ENCODE results near the gene ZFYVE1. TPM values are rescaled to one million over a fixed set of nuclear protein-coding genes. Genes with fewer than 3 reads are reported as not detected.
"Not testable (repeated sequence)": the region's sequence is repeated elsewhere in the genome, so short reads cannot be mapped to it uniquely, and the experiment has no call there.

The ZFYVE1 gene
- total RNA-seq: 12.2 TPM

GRCh38 chr14:73026845-73027542 lies at the start of gene ZFYVE1:
Gene ZFYVE1, minus strand, starts transcription at chr14:73027106. Its CDS starts 2,598 bp downstream, at chr14:73024508.
- peak; percentile 98 for DNase-seq

GRCh38 chr14:73069585-73069984 lies 42.7 kb upstream of the ZFYVE1 start:
- no peak for DNase-seq

- peak; percentile 38 for DNase-seq
Measured at GRCh38 chr14:73058922-73059673, 32.2 kb upstream of the ZFYVE1 start.

GRCh38 chr14:73058224-73058921 lies 31.5 kb upstream of the ZFYVE1 start, which contains the start of gene RBM25:
Gene RBM25, plus strand, starts transcription at chr14:73058534. Its CDS starts 13,108 bp downstream, at chr14:73071642.
- peak; percentile 93 for DNase-seq

- no peak for DNase-seq
Measured at GRCh38 chr14:73057944-73058223, 31.0 kb upstream of the ZFYVE1 start.

GRCh38 chr14:73055251-73055650 lies 28.3 kb upstream of the ZFYVE1 start:
- no peak for DNase-seq

- no peak for DNase-seq
Measured at GRCh38 chr14:73049428-73049827, 22.5 kb upstream of the ZFYVE1 start.

GRCh38 chr14:73047808-73048207 lies 20.9 kb upstream of the ZFYVE1 start:
- no peak for DNase-seq

- not testable (repeated sequence) for DNase-seq
Measured at GRCh38 chr14:73036706-73037450, 10.0 kb upstream of the ZFYVE1 start.

GRCh38 chr14:73027984-73028383 lies 1.1 kb upstream of the ZFYVE1 start:
- DNase-seq: no peak

- no peak for DNase-seq
Measured at GRCh38 chr14:73027546-73027945, 640 bp upstream of the ZFYVE1 start.

GRCh38 chr14:73026243-73026844 lies 562 bp downstream of the ZFYVE1 start:
- no peak for DNase-seq

GRCh38 chr14:73025544-73025943 lies 1.4 kb downstream of the ZFYVE1 start:
- no peak for DNase-seq

- DNase-seq: no peak
Measured at GRCh38 chr14:73022051-73022450, 4.9 kb downstream of the ZFYVE1 start.

GRCh38 chr14:73016011-73016410 lies 10.9 kb downstream of the ZFYVE1 start:
- not testable (repeated sequence) for DNase-seq

GRCh38 chr14:73015552-73015951 lies 11.4 kb downstream of the ZFYVE1 start:
- not testable (repeated sequence) for DNase-seq

GRCh38 chr14:73014105-73014504 lies 12.8 kb downstream of the ZFYVE1 start:
- no peak for DNase-seq

GRCh38 chr14:73011189-73011588 lies 15.7 kb downstream of the ZFYVE1 start:
- not testable (repeated sequence) for DNase-seq

GRCh38 chr14:73008501-73008900 lies 18.4 kb downstream of the ZFYVE1 start:
- no peak for DNase-seq

GRCh38 chr14:73007835-73008234 lies 19.1 kb downstream of the ZFYVE1 start:
- no peak for DNase-seq

GRCh38 chr14:73004641-73005040 lies 22.3 kb downstream of the ZFYVE1 start:
- not testable (repeated sequence) for DNase-seq

- no peak for DNase-seq
Measured at GRCh38 chr14:73003681-73004080, 23.2 kb downstream of the ZFYVE1 start.
